Type B pancreatic cell (in vitro differentiated cells): ENCODE data around the gene KRTAP5-7. TPM values are rescaled to one million over a fixed set of nuclear protein-coding genes. Genes with fewer than 3 reads are reported as not detected.
A peak's percentile ranks its signal among the peaks of the same experiment; 100 is the strongest.

Source experiments
- DNase-seq: peaks from one replicate; pipeline ENCODE4 v3.0.0; 2021; ENCODE audit warnings: mixed read lengths; ENCODE audit not compliant: unreplicated experiment; ENCODE audit errors: extremely low spot score
- H3K27ac Mint-ChIP-seq: 2 replicates; pipeline ENCODE4 v1.8.0; 2021; ENCODE audit warnings: mild to moderate bottlenecking, mixed read lengths
- H3K27me3 Mint-ChIP-seq: 2 replicates; pipeline ENCODE4 v1.8.0; 2021; ENCODE audit warnings: mixed read lengths
- H3K36me3 Mint-ChIP-seq: 2 replicates; pipeline ENCODE4 v1.8.0; 2021; ENCODE audit warnings: mixed read lengths
- H3K4me1 Mint-ChIP-seq: one replicate; pipeline ENCODE4 v1.8.0; 2021; ENCODE audit warnings: mixed read lengths; ENCODE audit not compliant: unreplicated experiment
- H3K4me3 Mint-ChIP-seq: 2 replicates; pipeline ENCODE4 v1.8.0; 2021; ENCODE audit warnings: mild to moderate bottlenecking, mixed read lengths
- H3K9me3 Mint-ChIP-seq: 2 replicates; pipeline ENCODE4 v1.8.0; 2021; ENCODE audit warnings: mixed read lengths
- total RNA-seq: library from RNA; stranded (reverse); gene quantifications from 2 replicates; pipeline ENCODE4 v1.2.1, GENCODE V29; 2021; ENCODE audit warnings: low replicate concordance
- TF ChIP-seq, protein P1 (sequence below): fragments of 200-600 bp; sonication (generic); conservative IDR thresholded peaks from 2 replicates; pipeline ENCODE4 v1.5.0; 2021; ENCODE audit warnings: antibody characterized with exemption, mild to moderate bottlenecking

The KRTAP5-7 gene
- total RNA-seq, 1 donor from 2014 or later, result not detected

DNA sequence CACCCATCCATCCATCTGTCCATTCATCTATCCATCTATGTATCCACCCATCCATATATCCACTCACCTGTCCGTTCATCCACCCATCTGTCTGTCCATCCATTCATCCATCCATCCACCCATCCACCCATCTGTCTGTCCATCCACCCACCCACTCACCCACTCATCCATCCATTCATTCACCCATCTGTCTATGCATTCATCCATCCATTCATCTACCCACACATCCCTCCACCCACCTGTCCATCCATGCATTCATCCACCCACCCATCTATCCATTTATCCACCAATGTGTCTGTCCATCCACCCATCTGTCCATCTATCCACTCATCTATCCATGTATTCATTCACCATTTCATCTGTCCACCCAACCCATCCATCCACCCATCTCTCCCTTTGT, 40.7 kb upstream of the KRTAP5-7 start:
- peaks cover 51% of the 10 kb centered on the region for H3K36me3 Mint-ChIP-seq

DNA sequence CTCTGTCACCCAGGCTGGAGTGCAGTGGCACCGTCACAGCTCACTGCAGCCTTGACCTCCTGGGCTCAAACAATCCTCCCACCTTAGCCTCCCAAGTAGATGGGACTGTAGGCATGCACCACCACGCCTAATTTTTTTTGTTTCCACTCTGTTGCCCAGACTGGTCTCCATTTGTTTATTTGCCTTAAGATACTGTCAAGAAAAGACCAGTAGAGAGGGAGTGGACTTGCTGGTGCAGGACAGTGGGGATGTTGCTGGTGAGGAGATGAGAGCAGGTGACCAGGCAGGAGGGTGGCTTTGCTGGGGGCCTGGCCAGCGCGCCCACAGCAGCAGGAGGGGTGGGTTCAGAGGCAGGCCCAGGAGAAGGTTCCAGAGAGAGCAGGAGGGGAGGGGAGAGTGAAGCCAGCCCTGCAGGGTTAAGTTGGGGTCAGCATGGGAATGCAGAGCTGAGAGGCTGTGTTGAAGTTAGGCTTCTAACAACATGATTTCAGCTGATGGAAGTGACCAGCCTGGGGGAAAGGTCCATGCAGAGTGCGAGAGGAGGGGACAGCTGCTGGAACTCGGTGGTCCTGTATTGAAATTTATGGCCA, 38.3 kb upstream of the KRTAP5-7 start:
- DNase-seq, result no peak
- no peaks in the 10 kb centered on the region for H3K9me3 Mint-ChIP-seq
- peak overlapping the region; percentile 94 for H3K27ac Mint-ChIP-seq
- no peaks in the 10 kb centered on the region for H3K27me3 Mint-ChIP-seq
- H3K4me3 Mint-ChIP-seq, result no peak overlapping the region
- TF ChIP-seq, protein P1, sequence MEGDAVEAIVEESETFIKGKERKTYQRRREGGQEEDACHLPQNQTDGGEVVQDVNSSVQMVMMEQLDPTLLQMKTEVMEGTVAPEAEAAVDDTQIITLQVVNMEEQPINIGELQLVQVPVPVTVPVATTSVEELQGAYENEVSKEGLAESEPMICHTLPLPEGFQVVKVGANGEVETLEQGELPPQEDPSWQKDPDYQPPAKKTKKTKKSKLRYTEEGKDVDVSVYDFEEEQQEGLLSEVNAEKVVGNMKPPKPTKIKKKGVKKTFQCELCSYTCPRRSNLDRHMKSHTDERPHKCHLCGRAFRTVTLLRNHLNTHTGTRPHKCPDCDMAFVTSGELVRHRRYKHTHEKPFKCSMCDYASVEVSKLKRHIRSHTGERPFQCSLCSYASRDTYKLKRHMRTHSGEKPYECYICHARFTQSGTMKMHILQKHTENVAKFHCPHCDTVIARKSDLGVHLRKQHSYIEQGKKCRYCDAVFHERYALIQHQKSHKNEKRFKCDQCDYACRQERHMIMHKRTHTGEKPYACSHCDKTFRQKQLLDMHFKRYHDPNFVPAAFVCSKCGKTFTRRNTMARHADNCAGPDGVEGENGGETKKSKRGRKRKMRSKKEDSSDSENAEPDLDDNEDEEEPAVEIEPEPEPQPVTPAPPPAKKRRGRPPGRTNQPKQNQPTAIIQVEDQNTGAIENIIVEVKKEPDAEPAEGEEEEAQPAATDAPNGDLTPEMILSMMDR, result no peak
- peaks cover 48% of the 10 kb centered on the region for H3K36me3 Mint-ChIP-seq
- peaks cover 22% of the 10 kb centered on the region for H3K4me1 Mint-ChIP-seq

More for the DNA sequence above, 40.7 kb upstream of the KRTAP5-7 start:
- TF ChIP-seq, protein P1, result no peak
- Mint-ChIP-seq H3K9me3 (no peaks in the 10 kb centered on the region), H3K4me3 (no peak overlapping the region), H3K27me3 (no peaks in the 10 kb centered on the region), H3K4me1 (peaks cover 22% of the 10 kb centered on the region), H3K27ac (no peak overlapping the region)
- no peak for DNase-seq

DNA sequence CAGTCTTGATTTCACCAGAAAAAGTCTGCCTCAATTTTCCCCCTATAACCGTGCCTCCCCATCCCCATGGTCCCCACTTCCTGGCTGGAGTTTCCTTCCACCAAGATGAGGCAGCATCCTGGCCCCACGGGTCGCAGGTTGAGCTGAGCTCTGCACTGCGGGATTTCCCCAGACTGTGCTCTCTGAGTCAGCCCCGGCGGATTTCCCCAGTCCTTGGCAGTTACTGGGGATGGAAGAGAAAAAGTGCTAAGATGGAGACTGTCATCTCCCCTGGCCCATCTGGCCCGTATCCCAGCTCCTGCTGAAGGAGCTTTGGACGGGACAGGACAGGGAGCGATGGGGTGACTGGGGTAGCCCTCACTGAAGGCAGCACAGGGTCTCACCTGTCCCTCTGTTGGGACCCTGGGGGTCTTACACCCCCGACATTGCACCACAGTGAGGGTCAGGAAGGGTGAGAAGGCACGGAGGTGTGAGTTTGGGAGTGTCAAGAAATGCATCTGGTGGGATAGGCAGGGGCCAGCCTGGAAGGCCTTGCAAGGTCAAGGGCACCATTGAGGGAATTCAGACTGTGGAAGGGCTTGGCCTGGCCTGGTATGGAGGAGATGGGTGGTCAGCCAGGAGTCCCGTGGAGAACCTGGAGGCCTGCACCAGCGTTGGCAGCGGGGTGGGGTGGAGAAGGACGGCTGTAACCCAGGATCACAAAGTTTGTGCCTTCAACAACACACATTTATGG, 37.6 kb upstream of the KRTAP5-7 start:
- Mint-ChIP-seq H3K27me3 (no peaks in the 10 kb centered on the region), H3K4me3 (no peak overlapping the region), H3K4me1 (peaks cover 22% of the 10 kb centered on the region), H3K27ac (no peak overlapping the region), H3K9me3 (no peaks in the 10 kb centered on the region), H3K36me3 (peaks cover 46% of the 10 kb centered on the region)
- DNase-seq, result peak; percentile 50
- TF ChIP-seq, protein P1, result no peak

DNA sequence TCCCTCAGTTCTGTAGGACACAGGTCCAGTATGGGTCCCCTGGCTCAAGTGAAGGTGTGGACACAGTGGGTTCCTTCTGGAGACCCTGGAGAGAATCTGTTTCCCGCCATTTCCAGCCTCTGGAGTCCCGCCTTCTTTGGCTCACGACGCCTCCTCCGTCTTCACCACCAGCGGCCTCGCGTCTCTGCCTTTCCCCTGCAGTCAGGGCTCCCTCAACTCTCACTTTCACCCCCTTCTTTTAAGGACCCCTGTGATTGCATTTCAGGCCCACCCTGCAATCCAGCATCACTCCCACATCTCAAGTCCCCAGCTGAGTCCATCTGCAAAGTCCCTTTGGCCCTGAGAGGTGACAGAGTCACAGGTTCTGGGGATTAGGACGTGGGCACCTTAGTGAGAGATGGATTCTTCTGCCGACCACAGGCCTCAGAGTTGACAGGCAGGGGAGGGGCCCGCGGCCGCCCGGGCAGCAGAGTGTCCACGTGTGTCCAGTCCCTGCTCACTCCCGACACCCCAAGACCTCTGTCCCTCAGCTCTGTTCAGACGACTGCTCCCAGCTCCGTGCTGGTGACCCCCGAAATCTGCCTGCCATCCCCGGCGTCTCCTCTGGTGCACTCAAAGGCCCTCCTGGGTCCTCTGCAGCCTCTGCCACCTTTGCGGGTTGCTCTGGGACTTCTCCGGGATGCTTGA, 36.9 kb upstream of the KRTAP5-7 start:
- Mint-ChIP-seq H3K4me1 (peaks cover 22% of the 10 kb centered on the region), H3K4me3 (no peak overlapping the region), H3K9me3 (no peaks in the 10 kb centered on the region), H3K36me3 (peaks cover 42% of the 10 kb centered on the region), H3K27ac (no peak overlapping the region), H3K27me3 (no peaks in the 10 kb centered on the region)
- peak; percentile 65 for DNase-seq
- TF ChIP-seq, protein P1, result no peak

DNA sequence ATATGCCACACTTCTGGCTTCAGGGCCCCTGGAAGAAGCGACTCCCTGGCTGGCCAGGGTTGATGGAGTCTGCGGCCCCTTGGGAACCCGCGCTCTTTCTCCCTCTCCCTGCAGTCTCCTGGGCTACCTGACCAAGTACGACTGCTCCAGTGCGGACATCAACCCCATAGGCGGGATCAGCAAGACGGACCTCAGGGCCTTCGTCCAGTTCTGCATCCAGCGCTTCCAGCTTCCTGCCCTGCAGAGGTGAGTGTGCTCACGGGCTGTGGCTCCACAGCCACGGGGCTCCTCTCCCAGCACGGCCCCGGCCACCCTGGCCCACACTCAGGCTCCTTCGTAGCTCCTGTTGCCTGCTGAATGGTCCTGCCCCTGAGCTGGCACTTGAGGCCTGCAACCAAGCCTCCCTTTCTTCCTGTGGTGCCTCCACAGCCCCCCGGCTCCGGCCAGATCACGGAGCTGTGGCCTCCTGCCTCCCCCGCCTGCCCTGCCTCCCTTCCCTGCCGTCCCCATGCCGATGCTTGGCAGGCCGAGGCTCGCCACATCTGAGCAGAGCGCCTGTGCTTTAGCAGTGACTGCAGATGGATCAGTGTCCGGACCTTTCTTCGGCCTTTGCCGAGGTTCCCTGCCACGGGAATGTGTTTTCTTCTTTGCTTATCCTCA, 36.2 kb upstream of the KRTAP5-7 start:
- TF ChIP-seq, protein P1, result no peak
- Mint-ChIP-seq H3K36me3 (peaks cover 38% of the 10 kb centered on the region), H3K4me1 (peaks cover 22% of the 10 kb centered on the region), H3K27me3 (no peaks in the 10 kb centered on the region), H3K9me3 (no peaks in the 10 kb centered on the region), H3K4me3 (no peak overlapping the region), H3K27ac (no peak overlapping the region)
- DNase-seq, result peak; percentile 52
